HG03159 (cell line): ENCODE data around the gene ACTG1.

Experiments
- ATAC-seq: cut with Tn5 transposase; IDR thresholded peaks from one replicate; pipeline ENCODE4 v1.9.1; 2021; ENCODE audit warnings: mild to moderate bottlenecking, moderate library complexity; ENCODE audit not compliant: unreplicated experiment

Gene ACTG1

DNA sequence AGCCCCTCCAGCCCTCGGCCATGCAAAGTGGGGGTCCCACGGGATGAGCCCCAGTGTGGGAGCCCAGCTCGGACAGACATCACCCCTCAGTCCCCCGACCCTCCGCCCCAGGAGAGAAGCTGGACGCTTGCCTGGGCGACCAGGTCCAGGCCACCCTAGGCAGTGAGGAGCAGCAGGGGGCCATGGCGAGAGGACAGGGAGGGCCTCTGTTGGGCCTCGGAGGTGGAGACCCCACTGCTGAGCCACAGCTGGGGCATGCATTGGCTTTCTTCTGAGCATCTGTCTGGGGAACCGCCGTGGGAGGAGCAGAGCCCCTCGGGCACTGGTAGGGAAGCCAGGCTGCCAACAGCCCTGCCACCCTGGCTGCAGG is 13.0 kb downstream of the ACTG1 start:
- no peak for ATAC-seq

DNA sequence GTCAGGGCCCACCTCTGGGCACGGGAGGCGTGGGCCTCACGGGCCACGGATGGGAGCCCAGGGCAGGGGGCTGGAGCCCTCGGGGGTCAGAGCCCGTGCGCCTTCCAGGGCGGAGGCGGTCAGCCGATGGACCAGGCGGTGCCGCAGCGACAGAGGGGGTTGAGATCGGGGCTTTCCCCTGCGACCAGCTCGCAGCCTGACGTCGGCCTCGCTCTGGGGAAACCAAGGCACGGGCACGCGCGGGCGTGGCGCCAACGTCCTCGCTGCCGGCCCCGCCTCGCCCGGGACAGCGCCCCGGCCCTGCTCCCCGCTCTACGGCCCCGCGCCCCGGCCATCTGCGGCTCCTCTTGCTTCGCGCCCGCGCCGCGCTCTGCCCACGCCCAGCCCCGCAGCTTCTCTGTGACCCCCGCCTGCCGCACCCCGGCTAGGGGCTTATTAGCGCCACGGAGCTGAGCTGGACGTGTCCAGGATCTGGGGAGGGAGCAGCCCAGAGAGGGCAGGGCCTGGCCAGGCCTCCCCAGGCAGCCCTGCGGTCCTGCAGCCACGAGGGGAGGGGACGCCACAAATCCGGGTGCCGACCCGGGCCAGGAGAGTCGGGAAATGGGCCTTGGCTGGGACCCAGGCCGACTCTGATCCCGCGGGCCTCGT is 13.5 kb downstream of the ACTG1 start:
- no peak for ATAC-seq

DNA sequence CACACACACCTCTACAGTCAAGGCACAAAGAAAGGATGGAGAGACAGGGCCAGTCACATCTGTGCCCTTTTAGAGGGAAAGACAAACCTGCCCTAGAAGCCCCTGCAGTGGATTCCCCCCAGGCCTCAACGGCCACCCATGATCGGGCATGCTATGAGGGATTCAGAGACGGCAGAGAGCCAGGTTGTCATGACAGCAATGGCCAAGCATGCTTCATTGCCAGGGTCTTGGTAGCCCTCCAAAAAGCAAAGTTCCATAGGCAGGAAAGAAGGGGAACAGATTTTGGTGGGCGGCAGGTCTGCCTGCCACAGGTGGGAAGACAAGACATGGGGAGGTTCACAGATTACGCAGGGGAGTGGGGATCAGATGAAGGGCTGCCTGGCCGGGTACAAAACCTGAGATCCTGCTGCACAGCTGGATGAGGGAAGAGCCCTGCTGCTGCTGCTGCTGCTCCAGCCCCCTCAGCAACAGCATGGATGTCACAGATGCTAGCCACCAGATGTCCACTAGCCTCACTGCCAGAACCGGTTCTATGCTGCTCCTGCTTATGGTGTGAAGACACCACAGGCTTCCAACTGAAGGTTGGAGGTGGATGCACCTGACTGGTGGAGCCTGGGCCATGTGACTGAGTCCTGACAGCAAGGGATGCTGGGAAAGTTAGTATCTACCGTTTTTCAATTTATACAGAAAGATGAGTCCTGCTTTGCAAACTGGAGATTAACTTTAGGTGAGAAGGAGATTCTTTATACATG is 17.8 kb downstream of the ACTG1 start:
- ATAC-seq, result no peak

DNA sequence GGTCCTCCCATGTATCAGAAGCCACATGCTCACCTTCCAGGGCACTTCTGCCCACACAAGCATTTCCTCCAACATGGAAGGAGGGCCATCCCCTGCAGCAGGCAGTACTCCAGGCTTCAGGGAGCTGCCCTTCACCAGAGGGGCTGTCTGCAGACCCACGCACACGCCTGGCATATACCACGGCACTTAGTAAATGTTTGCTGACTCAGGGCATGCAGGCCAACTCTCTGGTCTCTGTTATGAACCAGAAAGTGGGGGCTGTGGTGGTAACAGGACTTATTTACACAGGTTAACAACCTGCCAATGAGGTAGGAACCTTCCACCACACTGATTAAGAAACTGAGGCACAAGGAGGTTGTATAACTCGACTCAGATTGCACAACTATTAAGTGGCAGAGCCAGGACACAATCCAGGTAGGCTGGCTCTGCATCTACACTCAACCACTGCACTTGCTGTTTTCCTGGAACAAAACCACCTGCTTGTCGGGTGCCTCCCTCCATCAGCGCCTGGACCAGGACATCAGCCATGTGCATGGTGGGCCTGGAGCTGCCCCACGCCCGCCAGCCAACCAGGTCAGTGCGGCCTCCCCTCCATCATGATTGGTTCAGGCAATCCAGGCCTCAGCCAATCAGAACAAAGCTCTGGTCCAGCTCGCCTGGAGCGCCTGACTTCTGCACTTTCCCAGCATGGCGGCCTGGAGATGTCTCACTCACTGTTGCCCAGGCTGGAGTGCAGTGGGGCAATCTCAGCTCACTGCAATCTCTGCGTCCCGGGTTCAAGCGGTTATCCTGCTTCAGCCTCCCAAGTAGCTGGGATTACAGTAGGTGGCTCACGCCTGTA is 19.2 kb downstream of the ACTG1 start:
- ATAC-seq, result no peak

DNA sequence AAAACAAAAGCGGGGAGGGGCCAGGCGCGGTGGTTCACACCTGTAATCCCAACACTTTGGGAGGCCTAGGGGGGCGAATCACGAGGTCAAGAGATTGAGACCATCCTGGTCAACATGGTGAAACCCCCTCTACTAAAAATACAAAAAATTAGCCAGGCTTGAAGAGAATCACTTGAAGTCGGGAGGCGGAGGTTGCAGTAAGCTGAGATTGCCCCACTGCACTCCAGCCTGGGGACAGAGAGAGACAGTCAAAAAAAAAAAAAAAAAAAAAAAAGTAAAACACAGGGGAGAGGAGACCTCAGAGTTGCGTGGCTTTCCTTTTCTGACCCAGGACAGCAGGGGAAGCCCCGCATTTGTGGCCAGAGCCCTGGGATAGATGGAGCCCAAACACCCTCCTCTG is 19.9 kb downstream of the ACTG1 start:
- no peak for ATAC-seq

DNA sequence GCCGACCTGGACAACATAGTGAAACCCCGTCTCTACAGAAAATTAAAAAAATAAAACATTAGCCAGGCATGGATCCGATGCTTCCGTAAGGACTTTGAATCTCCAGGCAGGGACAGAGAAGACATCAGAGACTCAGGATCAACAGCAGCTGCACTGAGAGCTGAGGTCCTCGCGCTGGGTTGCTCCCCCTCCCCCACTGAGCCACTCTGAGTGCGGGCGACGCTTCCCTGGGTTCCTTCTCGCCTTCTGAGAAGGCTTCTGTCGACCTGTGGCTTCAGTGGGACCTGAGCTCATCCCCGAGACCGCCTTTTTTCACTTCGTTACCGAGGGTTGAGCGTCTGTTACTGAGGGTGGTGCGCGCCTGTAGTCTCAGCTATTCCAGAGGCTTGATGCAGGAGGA is 20.4 kb downstream of the ACTG1 start:
- no peak for ATAC-seq

DNA sequence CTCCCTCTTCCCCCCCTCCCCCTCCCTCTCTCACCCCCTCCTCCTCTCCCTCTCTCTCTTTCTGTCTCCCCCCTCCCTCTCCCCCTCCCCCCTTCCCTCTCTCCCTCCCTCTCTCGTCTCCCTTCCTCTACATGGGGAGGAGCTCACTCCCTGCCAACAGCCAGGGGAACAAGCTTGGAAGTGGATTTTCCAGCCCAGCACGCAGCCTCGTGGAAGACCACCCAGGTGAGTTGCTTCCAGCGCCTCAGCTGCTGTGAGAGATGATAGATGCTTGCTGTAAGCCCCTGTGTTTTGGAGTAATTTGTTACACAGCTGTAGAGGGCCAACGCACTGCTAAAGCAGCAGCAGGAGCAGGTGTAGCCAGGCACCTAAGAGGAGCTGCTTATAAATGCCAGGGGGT is 20.8 kb downstream of the ACTG1 start:
- no peak for ATAC-seq

DNA sequence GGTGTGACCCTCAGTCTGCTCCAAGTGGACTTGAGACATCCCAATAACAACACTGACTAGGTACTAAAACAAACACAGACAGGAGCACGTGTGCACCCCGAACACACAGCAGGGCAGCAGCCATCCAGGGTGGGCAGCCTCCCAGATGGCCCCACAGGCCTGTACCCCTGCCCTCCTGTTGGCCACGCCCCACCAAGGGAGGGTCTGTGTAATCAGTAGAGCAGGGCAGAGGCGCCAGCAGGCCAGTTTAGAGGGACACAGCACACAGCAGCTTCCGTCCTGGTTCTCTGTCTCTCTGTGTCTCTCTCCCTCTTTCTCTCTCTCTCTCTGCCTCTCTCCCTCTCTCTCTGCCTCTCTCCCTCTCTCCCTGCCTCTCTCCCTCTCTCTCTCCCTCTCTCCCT is 21.4 kb downstream of the ACTG1 start:
- ATAC-seq, result no peak

DNA sequence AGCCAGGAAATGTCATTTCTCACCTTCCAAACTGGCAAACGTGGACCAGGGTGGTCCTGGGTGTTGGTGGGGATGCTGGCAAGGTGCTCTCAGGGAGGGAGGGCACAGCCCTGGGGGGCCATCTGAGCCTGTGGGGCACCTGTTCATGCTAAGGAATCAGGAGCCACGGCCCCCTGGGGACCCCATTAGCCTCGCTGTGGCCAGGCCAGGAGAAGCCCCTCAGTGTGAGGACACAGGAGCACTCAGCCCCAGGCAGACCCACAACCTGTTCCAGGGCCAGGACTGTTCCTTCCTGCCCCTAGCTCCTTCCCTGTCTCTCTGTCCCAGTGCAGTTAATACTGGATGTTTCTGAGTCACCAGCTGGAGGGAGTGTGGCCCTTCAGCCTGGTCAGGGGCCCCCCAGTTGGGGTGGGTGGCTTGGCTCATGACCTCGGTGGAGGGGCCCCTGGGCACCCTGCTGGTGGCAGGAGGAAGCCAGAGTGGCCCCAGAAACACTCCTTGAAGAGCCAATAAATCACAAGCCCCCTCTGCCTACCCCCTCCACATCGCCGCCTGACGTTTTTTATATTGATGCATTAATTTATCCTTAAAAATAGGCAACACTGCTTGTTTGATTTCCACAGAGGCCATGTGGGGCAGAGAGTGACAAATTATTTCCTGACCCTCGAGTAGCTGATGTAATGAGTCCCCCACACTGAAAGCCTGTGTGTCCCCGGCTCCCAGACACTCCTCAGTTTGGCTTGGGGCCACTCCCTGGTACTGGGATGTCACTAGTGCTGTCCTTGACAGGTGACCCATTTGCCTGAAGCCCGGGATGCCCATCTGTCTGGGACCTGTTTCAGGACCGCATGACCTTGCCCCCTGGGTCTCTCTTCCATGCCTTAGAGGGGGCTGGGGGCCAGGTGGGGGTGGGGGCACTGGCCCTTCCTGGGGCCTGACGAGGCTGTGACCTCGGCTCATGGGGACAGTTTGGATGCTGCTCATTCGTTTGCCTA is 22.3 kb downstream of the ACTG1 start:
- ATAC-seq, result no peak

DNA sequence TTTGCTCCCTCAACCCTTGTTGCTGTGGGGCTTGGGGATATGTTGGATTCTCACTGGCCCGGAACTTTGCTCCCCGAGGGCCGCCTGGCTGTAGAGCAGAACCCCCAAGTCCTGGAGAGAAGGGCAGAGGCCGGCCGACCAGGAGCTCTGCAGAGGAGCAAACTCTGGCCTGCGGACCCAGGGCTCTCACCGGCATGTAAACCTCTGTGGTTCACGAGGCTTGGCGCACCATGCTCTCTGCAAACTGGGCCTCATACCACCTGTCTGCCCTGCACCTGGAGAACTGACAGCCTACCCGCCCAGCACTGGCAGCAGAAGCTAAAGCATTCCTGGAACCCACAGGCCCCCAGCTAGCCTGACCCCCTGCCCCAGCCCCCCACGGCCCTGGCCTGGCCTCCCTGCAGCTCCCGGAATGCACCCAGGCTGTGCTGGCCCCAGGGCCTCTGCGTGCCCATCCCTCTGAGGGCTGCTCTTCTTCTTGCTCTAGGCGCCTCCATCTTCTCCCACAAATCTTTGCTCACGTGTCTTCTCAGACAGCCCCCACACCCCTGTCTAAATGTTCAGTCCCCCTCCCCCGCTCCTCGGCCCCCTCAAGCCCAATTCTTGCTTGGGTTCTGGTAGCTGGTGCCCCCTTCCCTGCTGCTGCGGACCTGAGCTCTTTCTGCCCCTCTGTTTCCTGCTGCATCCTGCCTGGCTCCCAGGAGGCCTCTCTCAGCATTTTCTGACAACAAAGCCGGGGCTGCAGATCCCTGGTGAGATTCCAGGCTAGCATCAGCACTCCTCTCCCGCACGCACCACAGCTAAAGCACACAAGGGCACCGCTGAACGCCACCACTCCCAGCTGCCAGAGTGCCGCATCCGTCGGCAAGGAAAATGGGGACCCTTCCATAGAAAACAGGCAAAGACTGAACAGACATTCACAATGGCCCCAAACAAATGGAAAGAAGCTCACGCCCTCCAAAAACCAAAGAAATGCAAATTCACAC is 23.3 kb downstream of the ACTG1 start:
- no peak for ATAC-seq

DNA sequence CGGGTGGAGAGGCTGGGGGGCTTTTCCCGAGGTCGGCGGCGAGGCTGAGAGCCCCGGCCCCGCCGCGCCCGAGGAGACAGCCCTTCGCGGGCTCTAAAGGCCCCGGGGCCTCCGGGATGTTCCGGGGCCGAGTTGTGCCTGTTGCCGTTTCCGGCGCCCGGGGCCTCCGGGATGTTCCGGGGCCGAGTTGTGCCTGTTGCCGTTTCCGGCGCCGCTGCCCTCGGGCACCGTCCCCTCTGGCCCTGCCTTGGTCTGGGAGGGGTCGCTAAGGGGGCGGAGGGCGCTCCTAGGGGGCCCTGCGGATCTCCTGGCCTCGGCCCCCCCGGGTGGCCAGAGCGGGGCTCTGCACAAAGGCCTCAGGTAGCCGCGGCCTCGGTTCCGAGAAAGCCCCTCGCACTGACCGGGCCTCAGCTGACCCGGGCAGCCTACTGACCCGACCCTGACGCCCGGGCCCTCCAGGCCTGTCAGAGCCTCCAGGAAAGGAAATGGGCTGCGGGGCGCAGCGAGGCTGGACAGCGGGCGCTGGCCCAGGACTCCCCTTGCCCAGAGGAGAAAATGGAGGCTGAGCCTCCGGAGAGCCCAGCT is 24.2 kb downstream of the ACTG1 start:
- no peak for ATAC-seq

DNA sequence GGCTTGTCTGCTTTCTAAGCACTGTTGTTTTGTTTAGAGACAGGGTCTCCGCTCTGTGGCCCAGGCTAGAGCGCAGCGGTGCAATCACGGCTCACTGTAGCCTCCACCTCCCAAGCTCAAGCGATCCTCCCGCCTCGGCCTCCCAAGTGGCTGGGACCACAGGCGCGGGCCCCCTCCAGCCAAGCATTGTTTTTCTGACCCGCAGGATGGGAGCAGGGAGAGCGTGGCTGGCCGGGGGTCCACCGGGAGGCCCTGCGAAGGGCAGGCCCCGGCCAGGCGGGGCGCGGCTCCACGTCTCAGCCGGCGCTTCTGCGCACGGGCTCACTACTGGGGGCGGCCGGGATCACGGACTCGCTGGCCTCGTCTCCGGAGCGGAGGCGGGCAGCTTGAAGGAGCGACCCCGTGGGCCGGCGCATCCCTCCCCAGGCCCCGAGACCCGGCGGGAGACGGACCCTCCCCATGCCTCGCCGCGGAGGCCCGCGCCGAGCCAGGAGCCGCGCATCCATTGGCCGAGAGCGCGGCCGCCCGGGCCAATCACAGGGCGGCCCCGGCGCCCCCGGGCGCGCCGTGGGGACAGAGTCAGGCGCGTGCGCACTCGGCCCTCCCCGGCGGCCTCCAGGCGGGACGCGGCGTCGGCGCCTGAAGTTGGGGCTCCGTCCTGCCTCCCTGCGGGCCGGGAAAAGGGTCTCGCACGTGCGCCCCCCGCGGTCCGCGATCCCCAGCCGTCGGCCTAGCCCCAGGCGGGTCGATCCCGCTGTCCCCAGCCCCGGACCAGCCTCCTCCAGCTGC is 24.9 kb downstream of the ACTG1 start:
- peak; percentile 57 for ATAC-seq

DNA sequence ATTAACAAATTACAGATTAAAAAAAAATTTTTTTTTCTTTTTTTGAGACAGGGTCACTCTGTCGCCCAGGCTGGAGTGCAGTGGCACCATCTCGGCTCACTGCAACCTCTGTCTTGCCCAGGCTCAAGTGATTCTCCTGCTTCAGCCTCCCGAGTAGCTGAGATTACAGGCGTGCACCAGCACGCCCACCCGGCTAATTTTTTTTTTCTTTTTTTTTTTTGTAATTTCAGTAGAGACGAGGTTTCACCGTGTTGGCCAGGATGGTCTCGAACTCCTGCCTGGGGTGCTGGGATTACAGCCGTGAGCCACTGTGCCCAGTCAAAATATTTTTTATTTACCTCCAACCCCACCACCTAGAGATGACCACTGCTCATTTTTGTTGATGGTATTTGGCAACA is 25.5 kb downstream of the ACTG1 start:
- no peak for ATAC-seq

DNA sequence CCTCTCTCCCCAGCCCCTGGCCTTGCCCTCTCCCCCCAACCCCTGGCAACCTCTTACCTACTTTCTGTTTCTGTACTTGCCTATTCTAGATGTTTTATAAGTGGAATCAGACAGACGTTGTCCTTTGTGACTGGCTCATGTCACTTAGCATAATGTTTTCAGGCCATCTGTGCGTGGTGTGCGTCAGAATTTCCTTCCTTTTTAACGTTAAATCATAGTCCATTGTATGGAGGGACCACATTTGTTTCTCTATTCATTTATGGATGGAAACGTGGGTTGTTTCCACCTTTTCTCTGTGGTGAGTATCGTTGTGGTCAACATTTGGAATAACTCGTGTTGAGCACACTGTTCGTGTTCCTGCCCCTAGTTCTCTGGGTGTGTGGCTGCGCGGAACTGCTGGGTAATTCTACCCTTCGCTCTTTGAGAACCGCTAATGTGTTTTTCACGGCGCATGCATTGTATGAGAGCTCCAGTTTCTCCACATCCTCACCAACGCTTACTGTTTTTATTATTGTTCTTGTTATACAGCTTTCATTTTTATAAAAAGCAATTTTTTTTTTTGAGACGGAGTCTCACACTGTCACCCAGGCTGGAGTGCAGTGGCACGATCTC is 26.3 kb downstream of the ACTG1 start:
- ATAC-seq, result no peak

DNA sequence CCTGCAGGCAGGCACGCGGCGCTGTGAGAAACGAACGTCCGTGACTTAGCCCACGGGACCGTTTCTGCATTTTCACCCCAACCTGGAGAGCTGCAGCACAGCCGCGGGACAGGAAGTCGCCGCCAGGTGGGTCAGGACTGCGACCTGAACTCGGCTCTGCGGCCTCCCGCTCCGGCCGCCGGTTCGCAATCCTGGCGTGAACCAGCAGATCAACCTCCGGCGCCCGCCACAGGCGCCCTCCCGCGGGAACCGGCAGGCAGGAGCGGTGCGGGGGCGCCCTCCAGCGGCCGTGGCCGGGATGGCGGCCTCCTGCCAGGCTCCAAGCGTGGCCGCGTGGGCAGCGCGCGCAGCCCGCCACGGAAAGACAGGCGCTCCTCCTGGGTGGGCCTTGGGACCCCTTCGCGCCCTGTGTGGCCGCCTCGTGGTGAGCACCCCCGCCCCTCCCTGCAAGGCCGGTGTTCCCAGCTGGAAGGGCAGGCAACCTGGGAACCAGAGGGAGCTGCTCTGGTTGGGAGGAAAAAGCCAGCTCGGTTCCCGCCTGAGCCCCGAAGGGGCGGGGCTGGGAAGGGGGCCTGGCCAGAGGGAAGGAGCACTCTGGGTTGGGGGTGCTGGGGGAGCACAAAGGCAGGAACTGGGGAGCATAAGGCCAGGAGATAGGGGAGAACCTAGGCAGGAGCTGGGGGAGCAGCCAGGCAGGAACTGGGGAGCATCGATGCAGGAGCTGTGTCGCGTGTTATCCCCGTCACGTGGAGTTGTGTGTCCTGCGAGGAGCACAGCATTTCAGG is 28.2 kb downstream of the ACTG1 start:
- peak; percentile 64 for ATAC-seq

DNA sequence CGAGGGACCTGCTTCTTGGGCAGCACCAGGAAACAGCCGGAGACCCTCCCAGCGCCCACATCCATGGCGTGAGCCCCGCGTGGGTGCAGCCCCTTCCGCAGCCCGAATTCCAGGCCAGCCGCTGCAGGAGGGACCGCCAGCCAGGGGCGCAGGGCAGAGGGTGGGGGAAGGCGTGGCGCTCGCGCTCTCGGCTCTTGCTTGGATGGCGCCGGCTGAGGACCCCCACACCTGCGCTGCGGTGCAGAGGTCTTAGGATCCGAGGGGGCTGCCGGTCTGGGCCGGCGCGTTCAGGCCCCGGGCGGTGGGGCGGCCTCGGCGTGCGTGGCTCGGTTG is 28.8 kb downstream of the ACTG1 start:
- ATAC-seq, result no peak
